Upper lobe of left lung (tissue), 4 donors: ENCODE data around the gene SAPCD2.
A peak's percentile ranks its signal among the peaks of the same experiment; 100 is the strongest.

Source experiments
- EP300 ChIP-seq, 4 donors: sonication (generic); formaldehyde crosslinking; IDR thresholded peaks; one replicate each; pipeline ENCODE4 v1.5.1; 2017; ENCODE audit warnings: antibody characterized with exemption in 4 of 4, control low read depth in 2 of 4
- POLR2AphosphoS5 ChIP-seq, 2 donors: sonication (generic); formaldehyde crosslinking; IDR thresholded peaks; one replicate each; pipeline ENCODE4 v1.5.1; 2017; ENCODE audit warnings: antibody characterized with exemption in 2 of 2
- TF ChIP-seq, protein P1 (sequence below), 6 experiments: fragments of 450-650 bp in 4 of 6; fragments of 200-600 bp in 2 of 6; sonication (generic) in 2 of 6; IDR thresholded peaks; one replicate each; pipeline ENCODE4 v1.5.1; 2016 to 2019; ENCODE audit warnings: antibody characterized with exemption in 6 of 6

DNA sequence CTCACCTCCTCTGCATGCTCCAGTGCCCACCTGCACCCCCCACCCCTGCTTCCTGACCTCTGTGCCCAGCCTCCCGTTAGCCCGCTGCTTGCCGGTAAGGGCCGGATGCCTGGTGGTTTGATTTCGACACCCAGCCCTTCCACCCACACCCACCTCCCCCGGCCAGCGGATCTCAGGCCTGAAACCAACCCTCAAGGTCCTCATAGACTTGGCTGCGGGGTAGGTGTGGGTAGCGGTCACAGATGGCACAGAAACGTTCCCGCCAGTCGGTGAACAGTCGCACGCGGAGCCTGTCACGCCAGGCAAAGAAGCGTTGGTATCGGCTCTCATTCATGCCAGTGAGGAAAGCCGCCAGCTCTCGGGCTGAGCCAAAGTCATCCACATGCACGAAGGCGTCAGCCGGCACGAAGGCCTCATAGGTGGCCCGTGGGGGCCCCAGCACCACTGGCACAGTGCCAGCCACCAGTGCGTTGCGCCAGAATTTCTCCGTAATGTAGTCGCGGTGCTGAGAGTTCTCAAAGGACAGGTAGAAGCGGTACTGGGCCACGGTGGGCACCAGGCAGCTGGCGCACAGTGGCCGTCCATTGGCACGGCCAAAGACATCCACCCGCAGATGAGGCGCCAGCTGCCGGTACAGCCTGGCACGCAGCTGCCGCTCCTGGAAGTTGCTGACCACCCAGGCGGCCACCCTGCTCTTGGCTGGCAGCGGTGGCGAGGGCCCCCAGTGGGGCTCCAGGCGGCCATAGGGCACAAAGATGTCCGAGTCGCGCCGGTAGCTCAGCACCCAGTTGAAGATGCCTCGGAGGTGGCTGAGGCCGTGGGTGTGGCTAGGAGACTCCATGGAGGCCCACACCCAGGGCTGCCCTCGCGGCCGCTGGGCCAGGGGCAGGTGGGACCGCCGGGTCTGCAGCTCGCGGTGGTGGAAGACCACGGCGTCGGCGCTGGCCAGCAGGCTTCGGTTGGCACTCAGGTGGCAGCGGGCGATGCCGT is 39.5 kb downstream of the SAPCD2 start:
- TF ChIP-seq, protein P1, sequence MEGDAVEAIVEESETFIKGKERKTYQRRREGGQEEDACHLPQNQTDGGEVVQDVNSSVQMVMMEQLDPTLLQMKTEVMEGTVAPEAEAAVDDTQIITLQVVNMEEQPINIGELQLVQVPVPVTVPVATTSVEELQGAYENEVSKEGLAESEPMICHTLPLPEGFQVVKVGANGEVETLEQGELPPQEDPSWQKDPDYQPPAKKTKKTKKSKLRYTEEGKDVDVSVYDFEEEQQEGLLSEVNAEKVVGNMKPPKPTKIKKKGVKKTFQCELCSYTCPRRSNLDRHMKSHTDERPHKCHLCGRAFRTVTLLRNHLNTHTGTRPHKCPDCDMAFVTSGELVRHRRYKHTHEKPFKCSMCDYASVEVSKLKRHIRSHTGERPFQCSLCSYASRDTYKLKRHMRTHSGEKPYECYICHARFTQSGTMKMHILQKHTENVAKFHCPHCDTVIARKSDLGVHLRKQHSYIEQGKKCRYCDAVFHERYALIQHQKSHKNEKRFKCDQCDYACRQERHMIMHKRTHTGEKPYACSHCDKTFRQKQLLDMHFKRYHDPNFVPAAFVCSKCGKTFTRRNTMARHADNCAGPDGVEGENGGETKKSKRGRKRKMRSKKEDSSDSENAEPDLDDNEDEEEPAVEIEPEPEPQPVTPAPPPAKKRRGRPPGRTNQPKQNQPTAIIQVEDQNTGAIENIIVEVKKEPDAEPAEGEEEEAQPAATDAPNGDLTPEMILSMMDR (IDR thresholded peaks at IDR 0.05) = no peak
- peak in 1 of 2 donors; percentile 38 for TF ChIP-seq POLR2AphosphoS5 (IDR thresholded peaks at IDR 0.05)
- TF ChIP-seq EP300 (IDR thresholded peaks at IDR 0.05) = no peak
